ENCODE data around the gene ITGAE.
"Not testable (repeated sequence)": the region's sequence is repeated elsewhere in the genome, so short reads cannot be mapped to it uniquely, and the experiment has no call there.

Gene ITGAE

DNA sequence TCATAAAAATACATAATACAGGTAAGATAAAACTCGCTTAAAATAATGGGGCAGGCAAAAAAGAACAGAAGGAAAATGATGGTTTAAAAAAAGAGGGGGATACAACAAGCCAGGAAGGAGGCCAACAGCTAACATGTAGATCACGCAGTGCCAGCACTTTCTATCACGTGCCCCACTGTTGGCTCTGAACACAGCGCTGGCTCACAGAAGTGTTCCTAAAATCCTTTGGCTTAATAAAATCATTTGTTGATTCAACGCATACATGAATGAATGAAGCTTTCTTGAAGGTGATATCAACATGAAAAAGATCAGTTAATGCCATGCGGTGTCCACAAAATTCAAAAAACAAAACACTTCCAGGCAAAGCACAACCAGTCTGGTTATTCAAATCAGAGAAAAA is 8.5 kb downstream of the ITGAE start:
- TF ChIP-seq ZNF274 (IDR thresholded peaks at IDR 0.05; ENCODE audit: low read depth, low read length): no peak
- H3K4me3 ChIP-seq (ENCODE audit: low read length): no peak overlapping the region

DNA sequence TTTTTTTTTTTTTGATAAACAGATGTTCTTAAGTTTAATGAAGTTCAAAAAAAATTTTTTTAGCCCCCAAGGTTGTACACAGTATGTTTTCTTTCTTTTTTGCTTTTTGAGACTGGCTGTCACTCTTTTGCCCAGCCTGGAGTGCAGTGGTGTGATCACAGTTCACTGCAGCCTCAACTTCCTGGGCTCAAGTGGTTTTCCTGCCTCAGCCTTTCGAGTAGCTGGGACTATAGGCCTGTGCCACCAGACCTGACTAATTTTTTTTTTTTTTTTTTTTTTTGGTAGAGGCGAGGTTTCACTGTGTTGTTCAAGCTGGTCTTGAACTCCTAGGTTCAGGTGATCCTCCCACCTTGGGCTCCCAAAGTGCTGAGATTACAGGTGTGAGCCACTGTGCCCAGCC is 12.8 kb downstream of the ITGAE start:
- no peak for TF ChIP-seq ZNF274 (IDR thresholded peaks at IDR 0.05; ENCODE audit: low read depth, low read length)
- no peak overlapping the region for H3K4me3 ChIP-seq (ENCODE audit: low read length)

DNA sequence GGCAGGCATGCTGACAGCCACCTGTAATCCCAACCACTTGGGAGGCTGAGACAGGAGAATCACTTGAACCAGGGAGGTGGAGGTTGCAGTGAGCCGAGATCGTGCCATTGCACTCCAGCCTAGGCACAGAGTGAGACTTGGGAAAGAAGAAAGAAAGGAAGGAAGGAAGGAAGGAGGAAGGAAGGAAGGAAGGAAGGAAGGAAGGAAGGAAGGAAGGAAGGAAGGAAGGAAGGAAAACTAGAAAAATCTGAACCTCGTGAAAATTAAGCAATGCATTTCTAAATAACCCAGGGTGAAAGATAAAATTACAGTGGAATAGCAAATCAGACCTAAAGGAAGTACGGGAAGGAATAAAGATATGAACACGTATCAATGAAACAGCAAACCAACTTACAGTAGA is 15.7 kb downstream of the ITGAE start:
- H3K4me3 ChIP-seq (ENCODE audit: low read length): not testable (repeated sequence)

DNA sequence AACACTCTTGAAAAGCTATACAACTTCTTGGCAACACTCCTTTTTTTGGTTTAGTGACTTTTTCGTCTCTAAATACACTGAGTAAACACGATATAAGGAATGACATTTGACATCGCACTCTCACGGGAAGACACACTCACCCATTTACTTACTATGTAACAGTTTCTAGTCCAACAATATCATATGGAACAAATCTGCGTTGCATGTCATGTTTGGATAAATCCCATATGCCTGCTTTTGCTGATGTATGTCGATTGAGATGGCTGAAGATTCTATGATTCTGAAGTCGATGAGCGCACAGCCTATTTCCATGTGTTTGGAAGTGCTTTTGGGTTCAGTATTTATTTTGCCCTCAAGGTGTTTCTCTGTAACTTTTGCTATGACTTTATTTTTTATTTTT is 18.2 kb downstream of the ITGAE start:
- no peak for TF ChIP-seq ZNF274 (IDR thresholded peaks at IDR 0.05; ENCODE audit: low read depth, low read length)
- H3K4me3 ChIP-seq (ENCODE audit: low read length): no peak overlapping the region

DNA sequence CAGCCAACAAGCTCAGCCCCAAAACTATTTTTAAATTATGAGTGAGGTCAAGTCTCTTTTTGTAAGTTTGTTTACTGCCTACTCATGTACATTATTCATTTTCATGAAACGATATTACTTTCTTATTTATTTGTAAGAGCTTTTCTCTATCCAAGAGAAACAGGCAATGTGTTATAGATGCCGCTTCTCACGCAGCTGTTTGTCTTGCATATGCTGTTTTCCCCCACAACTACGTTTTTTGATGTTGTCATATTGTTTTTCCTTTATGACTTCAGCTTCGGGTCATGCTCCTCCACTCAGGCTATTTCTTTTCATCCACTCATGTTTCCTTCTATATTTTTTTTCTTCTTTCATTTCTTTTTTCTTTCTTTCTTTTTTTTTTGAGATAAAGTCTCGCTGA is 20.0 kb downstream of the ITGAE start:
- no peak for TF ChIP-seq ZNF274 (IDR thresholded peaks at IDR 0.05; ENCODE audit: low read depth, low read length)
- H3K4me3 ChIP-seq (ENCODE audit: low read length): no peak overlapping the region

DNA sequence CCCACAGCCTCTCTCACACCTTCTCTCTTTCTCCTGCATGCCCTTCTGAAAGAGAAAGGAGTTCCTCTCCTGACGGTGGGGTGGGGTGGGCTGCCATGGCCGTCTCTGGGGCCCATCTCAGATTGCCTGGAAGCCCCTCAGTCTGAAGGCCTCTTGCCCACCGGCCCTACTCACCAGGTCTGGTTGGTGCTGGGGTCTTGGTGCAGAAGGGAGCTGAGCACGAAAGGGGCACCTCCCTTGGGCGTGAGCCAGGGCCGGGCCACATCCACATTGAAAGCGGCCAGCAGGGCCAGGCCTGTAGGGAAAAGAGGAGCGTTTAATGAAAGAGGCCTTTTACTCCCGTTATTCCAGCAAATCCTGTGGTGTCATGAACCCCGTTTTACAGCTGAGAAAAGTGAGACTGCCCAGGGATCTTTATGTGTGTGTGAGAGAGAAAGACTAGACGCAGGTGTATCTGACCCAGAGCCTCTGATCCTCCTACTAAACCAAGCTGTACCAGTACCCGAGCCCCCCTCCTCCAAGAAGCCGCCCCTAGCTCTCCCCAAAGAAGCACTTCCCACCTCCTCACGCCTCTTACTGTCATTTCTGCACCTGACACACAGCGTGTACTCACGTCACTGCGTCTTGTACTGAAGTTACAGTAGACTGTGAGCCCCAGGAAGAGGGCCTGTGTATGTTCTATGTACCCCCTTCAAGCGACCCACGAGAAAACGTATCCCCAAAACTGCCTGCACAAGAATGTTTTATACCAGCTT is 23.4 kb downstream of the ITGAE start:
- TF ChIP-seq ZNF274 (IDR thresholded peaks at IDR 0.05; ENCODE audit: low read depth, low read length): no peak
- H3K4me3 ChIP-seq (ENCODE audit: low read length): no peak overlapping the region

DNA sequence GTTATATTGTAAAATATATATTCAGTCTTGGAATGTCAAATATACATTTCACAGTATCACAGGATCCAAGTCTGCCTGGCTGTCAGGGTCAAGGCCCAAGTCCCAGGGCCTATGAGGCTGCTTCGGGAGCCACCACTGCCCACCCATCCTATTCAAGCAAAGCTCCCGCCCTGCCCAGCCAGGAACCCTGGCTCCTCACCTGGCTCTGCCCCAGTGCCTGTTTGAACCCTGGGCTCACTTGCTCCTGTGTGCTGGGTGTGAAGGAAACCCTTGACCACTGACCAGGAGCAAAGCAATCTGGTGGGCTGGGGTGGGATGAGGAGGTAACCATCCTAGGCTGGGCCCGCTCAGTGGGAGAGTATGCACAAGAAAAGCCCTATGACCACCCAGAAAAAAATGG is 27.0 kb downstream of the ITGAE start:
- H3K4me3 ChIP-seq (ENCODE audit: low read length): no peak overlapping the region
- no peak for TF ChIP-seq ZNF274 (IDR thresholded peaks at IDR 0.05; ENCODE audit: low read depth, low read length)

DNA sequence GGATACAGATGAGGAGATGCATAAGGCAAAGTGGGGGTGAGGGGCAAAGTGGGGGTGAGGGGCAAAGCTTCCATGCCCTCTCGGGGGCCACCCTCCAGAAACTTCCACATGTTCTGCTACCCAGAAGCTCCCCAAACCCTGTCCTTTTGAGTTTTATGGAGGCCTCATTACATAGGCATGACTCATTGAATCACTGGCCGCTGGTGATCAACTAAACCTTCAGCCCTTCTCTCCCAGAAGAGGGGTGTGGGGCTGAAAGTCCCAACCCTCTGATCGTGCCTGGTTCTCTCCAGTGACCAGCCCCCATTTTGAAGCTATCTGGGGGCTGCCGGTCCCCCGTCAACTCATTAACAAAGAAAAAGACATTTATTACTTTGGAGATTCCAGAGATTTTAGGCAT is 27.5 kb downstream of the ITGAE start:
- H3K4me3 ChIP-seq (ENCODE audit: low read length): no peak overlapping the region
- TF ChIP-seq ZNF274 (IDR thresholded peaks at IDR 0.05; ENCODE audit: low read depth, low read length): no peak

DNA sequence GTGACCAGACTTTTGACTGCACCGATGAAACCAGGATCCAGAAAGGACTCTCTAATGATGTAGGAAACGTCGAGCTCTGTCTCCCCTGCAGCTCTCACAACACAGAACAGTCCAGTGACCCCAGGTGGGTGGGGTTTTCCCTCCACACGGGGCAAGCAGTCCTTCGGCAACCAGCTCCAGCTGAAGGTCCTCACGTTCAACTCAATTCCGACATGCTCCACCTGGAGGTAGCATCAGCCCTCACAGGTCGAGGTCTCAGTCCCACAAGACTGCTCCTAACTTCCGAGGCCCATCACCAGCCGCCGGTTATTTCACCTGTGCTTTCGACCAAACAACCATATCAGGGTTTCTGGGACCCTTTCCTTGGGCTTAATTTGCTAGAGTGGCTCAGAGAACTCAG is 28.2 kb downstream of the ITGAE start:
- TF ChIP-seq ZNF274 (IDR thresholded peaks at IDR 0.05; ENCODE audit: low read depth, low read length): no peak

DNA sequence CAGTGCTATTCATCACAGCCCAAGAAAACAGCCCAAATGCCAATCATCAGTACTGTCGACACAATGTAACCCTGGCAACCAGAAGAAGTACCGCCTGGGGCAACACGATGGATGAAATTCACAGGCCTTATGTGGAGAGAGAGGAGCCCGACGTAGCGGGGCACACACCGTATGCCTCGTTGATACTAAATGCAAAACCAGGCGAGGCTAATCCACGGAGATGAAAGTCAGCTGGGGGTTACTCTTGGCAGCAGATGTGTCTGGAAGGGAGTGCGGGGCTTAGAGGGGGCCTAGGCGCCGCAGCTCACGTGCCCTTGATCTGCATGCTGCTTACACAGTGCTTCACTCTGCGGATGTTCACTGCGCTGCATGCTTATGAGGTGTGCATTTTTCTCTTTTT is 29.8 kb downstream of the ITGAE start:
- no peak for TF ChIP-seq ZNF274 (IDR thresholded peaks at IDR 0.05; ENCODE audit: low read depth, low read length)
- H3K4me3 ChIP-seq (ENCODE audit: low read length): no peak overlapping the region

More for the DNA sequence above, 28.2 kb downstream of the ITGAE start:
- H3K4me3 ChIP-seq (ENCODE audit: low read length): no peak overlapping the region

DNA sequence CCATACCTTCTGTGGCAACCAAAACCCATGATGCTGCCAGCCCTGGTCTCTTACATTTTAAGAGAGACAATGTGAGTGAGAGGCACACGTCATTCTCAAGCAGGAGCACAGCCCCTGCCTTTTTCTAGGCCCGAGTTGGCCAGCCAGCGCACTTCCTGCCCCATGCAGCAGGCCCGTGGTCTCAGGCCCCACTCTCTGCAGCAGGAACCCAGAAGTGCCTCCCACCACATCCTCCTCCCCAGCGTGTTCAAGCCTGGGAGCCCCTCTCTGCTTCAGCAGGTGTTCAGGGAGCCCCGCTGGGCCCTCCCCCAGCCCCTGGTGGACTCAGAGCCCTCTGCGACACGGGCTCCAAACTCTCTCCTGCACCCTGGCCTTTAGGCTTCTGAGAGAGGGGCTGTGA is 30.5 kb downstream of the ITGAE start:
- TF ChIP-seq ZNF274 (IDR thresholded peaks at IDR 0.05; ENCODE audit: low read depth, low read length): no peak
- H3K4me3 ChIP-seq (ENCODE audit: low read length): no peak overlapping the region

DNA sequence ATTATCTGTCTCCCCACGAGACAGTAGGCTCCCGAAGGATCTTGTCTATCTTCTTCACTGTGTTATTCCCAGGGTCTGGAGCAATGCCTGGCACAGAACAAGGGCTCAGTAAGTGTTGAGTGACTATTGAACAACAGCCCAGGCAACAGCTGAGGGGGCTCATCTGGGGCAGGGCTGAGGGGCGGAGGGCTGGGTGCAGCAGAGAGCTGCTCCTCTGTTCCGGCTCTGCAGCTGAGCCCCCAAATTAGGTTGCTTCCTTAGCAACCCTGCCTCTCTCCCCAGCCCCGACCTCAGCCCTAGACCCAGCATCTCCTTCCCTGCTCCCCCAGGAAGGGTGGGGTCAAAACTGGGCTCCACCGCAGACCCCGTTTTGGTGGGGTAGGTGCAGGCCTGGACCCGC is 32.2 kb downstream of the ITGAE start:
- H3K4me3 ChIP-seq (ENCODE audit: low read length): no peak overlapping the region
- no peak for TF ChIP-seq ZNF274 (IDR thresholded peaks at IDR 0.05; ENCODE audit: low read depth, low read length)

DNA sequence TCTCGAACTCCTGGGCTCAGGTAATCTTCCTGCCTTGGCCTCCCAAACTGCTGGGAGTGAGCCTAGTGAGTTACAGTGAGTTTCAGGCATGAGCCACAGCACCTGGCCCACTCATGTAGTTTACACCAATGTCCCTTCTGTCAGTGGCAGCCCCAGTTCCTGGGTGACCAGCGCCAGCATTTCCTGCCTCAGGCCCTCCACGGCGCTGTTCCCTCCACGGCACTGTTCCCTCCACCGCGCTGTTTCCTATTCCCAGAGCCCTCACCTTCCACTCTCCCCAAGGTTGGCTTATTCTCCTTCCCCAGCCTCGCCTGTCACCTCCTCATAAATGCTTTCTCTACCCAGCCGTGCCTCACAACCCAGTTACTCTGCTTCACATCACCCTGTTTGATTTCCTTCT is 32.6 kb downstream of the ITGAE start:
- no peak overlapping the region for H3K4me3 ChIP-seq (ENCODE audit: low read length)
- TF ChIP-seq ZNF274 (IDR thresholded peaks at IDR 0.05; ENCODE audit: low read depth, low read length): no peak

DNA sequence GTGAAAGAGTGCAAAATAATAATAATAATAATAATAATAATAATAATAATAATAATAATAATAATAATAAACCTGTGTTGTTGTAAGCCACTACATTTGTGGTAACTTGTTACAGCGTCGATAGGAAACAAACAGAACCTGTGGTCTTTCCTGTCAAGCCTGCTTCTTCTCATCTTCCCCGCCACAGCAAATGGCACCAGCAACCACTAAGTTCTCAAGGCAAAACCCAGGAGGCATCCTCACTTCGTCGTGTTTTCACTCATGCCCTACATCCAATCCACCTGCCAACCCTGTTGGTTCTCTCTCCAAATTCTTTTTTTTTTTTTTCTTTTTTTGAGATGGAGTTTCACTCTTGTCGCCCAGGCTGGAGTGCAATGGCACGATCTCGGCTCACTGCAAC is 34.2 kb downstream of the ITGAE start:
- no peak overlapping the region for H3K4me3 ChIP-seq (ENCODE audit: low read length)
- no peak for TF ChIP-seq ZNF274 (IDR thresholded peaks at IDR 0.05; ENCODE audit: low read depth, low read length)

DNA sequence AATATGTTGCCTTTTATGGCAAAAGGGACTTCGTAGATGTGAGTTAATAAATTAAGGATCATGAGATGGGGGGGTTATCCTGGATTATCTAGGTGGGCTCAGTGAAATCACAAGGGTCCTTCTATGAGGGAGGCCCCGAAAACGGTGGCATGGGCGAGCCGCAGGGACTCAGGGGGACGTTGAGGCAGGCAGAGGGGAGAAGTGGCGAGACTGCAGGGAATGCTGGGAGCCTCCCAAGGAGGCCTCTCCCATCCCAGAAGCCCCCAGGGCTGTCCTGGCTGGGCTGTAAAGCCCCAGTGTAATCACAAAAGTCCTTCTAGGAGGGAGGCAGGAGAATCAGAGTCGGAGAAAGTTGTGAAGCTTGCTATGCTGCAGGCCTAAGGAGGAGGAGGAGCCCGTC is 35.0 kb downstream of the ITGAE start:
- no peak for TF ChIP-seq ZNF274 (IDR thresholded peaks at IDR 0.05; ENCODE audit: low read depth, low read length)

DNA sequence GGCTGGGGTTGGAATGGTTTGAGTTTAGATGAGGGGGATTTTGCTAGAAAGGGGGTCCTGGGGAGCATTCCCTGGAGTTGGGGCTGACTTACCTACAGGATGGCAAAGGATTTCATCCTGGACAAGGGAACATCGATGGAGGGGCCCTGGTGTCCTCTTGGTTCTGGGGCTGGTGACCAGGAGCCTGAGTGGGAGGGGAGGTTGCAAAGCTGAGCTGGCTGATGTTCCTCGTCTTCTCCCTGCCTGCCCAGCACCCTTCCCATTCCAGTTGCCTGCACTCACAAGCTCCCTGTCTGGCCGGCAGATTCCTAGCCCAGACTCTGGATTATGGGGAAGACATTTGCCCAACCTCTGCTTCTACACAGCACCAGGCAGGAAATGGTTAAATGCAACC is 37.2 kb downstream of the ITGAE start:
- H3K4me3 ChIP-seq (ENCODE audit: low read length): no peak overlapping the region; the same call in 1 of the 2 replicates
- TF ChIP-seq ZNF274 (IDR thresholded peaks at IDR 0.05; ENCODE audit: low read depth, low read length): no peak

More for the DNA sequence above, 35.0 kb downstream of the ITGAE start:
- no peak overlapping the region for H3K4me3 ChIP-seq (ENCODE audit: low read length)

Data from GM08714 (cell line).